HepG2 (cell line): ENCODE results near the gene DPP3. TPM values are rescaled to one million over a fixed set of nuclear protein-coding genes. Genes with fewer than 3 reads are reported as not detected.
"Not testable (repeated sequence)": the region's sequence is repeated elsewhere in the genome, so short reads cannot be mapped to it uniquely, and the experiment has no call there.

Source experiments
- ATAC-seq: fragments of 200-7000 bp; cut with Tn5 transposase; 3 replicates; pipeline ENCODE4 v1.9.1; 2020; ENCODE audit warnings: mild to moderate bottlenecking, moderate library complexity
- BruUV-seq: library from RNA; stranded (reverse); fragments of 400-500 nt; replicated peaks from 2 replicates; lab custom pipeline; 2021; lab: Mats Ljungman, UMichigan
- CTCF ChIA-PET: fragments of 300-600 bp; formaldehyde crosslinking; extraction: SDS; loops from one replicate; lab custom pipeline; 2021; ENCODE audit warnings: low total read pairs, inconsistent platforms, low intra/inter-chr PET ratio; lab: Yijun Ruan, JAX
- POLR2A ChIA-PET: fragments of 350-600 bp; sonication (Branson Sonifier 250); formaldehyde crosslinking; loops from one replicate; lab custom pipeline; 2020; ENCODE audit warnings: antibody characterized with exemption, inconsistent platforms; lab: Yijun Ruan, JAX
- DNase-seq: peaks from one replicate; pipeline ENCODE4 v3.0.0-alpha.2; 2015; ENCODE audit warnings: low spot score
- FAIRE-seq: peaks from 3 replicates; lab custom pipeline; 2011; peaks lifted over from hg19 to GRCh38; lab: Jason Lieb, UNC
- H2AFZ ChIP-seq: one replicate; pipeline ENCODE4 v1.6.1; 2011; ENCODE audit warnings: low read length, inconsistent platforms
- H3K27ac ChIP-seq: fragments of 300-600 bp; 3 replicates; pipeline ENCODE4 v1.8.0; 2011; ENCODE audit warnings: mixed run types, mild to moderate bottlenecking, mixed read lengths, low read length, inconsistent platforms; ENCODE audit not compliant: insufficient read depth; ENCODE audit errors: extremely low read length
- H3K27me3 ChIP-seq, 2 experiments: fragments of 200-600 bp in 1 of 2; 2 replicates in 1 of 2; 3 replicates in 1 of 2; pipeline versions ENCODE4 v1.6.0 to v1.8.0; 2011; ENCODE audit warnings: low read length in 2 of 2, mild to moderate bottlenecking in 2 of 2, moderate library complexity in 2 of 2, inconsistent platforms in 1 of 2; ENCODE audit not compliant: insufficient read depth in 2 of 2, control insufficient read depth in 1 of 2
- H3K36me3 ChIP-seq, 2 experiments: fragments of 200-600 bp in 1 of 2; replicated peaks in 1 of 2; 2 replicates in 1 of 2; 3 replicates in 1 of 2; pipeline versions ENCODE4 v1.5.1 to v1.8.0; 2011; ENCODE audit warnings: low read length in 2 of 2, inconsistent platforms in 1 of 2; ENCODE audit not compliant: insufficient read depth in 2 of 2, control insufficient read depth in 1 of 2
- H3K4me1 ChIP-seq: 2 replicates; pipeline ENCODE4 v1.5.1; 2012; ENCODE audit warnings: low read length, inconsistent platforms; ENCODE audit not compliant: insufficient read depth
- H3K4me2 ChIP-seq: 2 replicates; pipeline ENCODE4 v1.6.0; 2011; ENCODE audit warnings: low read depth, low read length, inconsistent platforms
- H3K4me3 ChIP-seq, 3 experiments: fragments of 200-600 bp in 1 of 3; sonication (generic), shearing (Covaris generic) in 1 of 3; replicated peaks in 1 of 3; 2 replicates each; pipeline ENCODE4 v1.5.1; 2011 to 2016; ENCODE audit warnings: low read length in 3 of 3, inconsistent platforms in 2 of 3, low read depth in 2 of 3, mild to moderate bottlenecking in 2 of 3, control low read depth in 1 of 3, mixed read lengths in 1 of 3; ENCODE audit not compliant: insufficient read depth in 1 of 3
- H3K79me2 ChIP-seq: one replicate; pipeline ENCODE4 v1.6.1; 2011; ENCODE audit warnings: low read length, inconsistent platforms; ENCODE audit not compliant: insufficient read depth
- H3K9ac ChIP-seq: 2 replicates; pipeline ENCODE4 v1.6.0; 2011; ENCODE audit warnings: mild to moderate bottlenecking, low read depth, low read length, inconsistent platforms; ENCODE audit not compliant: insufficient read depth
- H3K9me3 ChIP-seq: 2 replicates; pipeline ENCODE4 v1.5.1; 2012; ENCODE audit warnings: mild to moderate bottlenecking, low read length
- H4K20me1 ChIP-seq: 2 replicates; pipeline ENCODE4 v1.6.0; 2011; ENCODE audit warnings: inconsistent platforms, mild to moderate bottlenecking, low read length, moderate library complexity; ENCODE audit not compliant: insufficient read depth
- CREM ChIP-seq, 2 experiments: sonication (generic) in 1 of 2; formaldehyde crosslinking in 1 of 2; IDR thresholded peaks; 2 replicates each; pipeline versions ENCODE4 v1.4.0 to v1.6.1; 2016 to 2020; ENCODE audit warnings: antibody characterized with exemption in 1 of 2, mild to moderate bottlenecking in 1 of 2, missing genetic modification reagents in 1 of 2
- DPF2 ChIP-seq: sonication (generic); formaldehyde crosslinking; IDR thresholded peaks from 2 replicates; pipeline ENCODE4 v1.4.0; 2020; ENCODE audit warnings: mild to moderate bottlenecking, low read depth, missing genetic modification reagents, borderline replicate concordance
- KDM2A ChIP-seq: sonication (generic); formaldehyde crosslinking; IDR thresholded peaks from 2 replicates; pipeline ENCODE4 v1.4.0; 2020; ENCODE audit warnings: low read depth, missing genetic modification reagents, borderline replicate concordance
- MLLT10 ChIP-seq: sonication (generic); formaldehyde crosslinking; IDR thresholded peaks from 2 replicates; pipeline ENCODE4 v1.4.0; 2020; ENCODE audit warnings: missing genetic modification reagents
- TBL1XR1 ChIP-seq: fragments of 150-350 bp; IDR thresholded peaks from 2 replicates; pipeline ENCODE4 v1.6.1; 2014; ENCODE audit warnings: borderline replicate concordance, low read length; ENCODE audit not compliant: partially characterized antibody
- WGBS: methylation state at CpG from one replicate; pipeline ENCODE4 v1.1.6; 2017; ENCODE audit warnings: low lambda C conversion rate; 5-methylcytosine and 5-hydroxymethylcytosine counted together
- in situ Hi-C: cut with HindIII; loops from 2 replicates; pipeline ENCODE4 v1.10.0; 2017; ENCODE audit warnings: low pct_unique_long_range_greater_than_20kb; ENCODE audit not compliant: extremely low pct_ligation_motif_present
- intact Hi-C: fragments of 100-400 bp; cut with micrococcal nuclease; formaldehyde crosslinking; loops from one replicate; pipeline ENCODE4 v1.10.0; 2022; ENCODE audit not compliant: unreplicated experiment
- polyA plus RNA-seq, 8 experiments: library from polyadenylated mRNA; depleted of rRNA in 3 of 8; stranded (reverse) in 7 of 8; unstranded in 1 of 8; fragments of >200 nt; fragmentation: Illumina TruSeq in 4 of 8; extraction: Trizol in 4 of 8; gene quantifications; 2 replicates each; pipeline versions ENCODE4 v1.2.1 to v1.2.3, GENCODE V29; 2011 to 2016; ENCODE audit warnings: low read depth in 4 of 8, missing spikeins in 1 of 8, mixed read lengths in 1 of 8; ENCODE audit not compliant: insufficient read depth in 1 of 8
- total RNA-seq, 5 experiments: library from RNA; depleted of rRNA; stranded (reverse); fragments of >200 nt; fragmentation: Illumina TruSeq; extraction: Trizol; gene quantifications; 2 replicates each; pipeline ENCODE4 v1.2.3, GENCODE V29; 2016; ENCODE audit warnings: low read depth in 1 of 5
- TF ChIP-seq, protein P1 (sequence below): sonication (generic); formaldehyde crosslinking; IDR thresholded peaks from 2 replicates; pipeline ENCODE4 v1.9.0; 2022; ENCODE audit warnings: low read depth, missing genetic modification reagents
- TF ChIP-seq, protein P2 (sequence below): sonication (generic); formaldehyde crosslinking; IDR thresholded peaks from 2 replicates; pipeline ENCODE4 v1.8.1; 2023; ENCODE audit warnings: missing genetic modification reagents, mild to moderate bottlenecking, borderline replicate concordance
- TF ChIP-seq, protein P3 (sequence below): sonication (generic); formaldehyde crosslinking; IDR thresholded peaks from 2 replicates; pipeline ENCODE4 v1.4.0; 2020; ENCODE audit warnings: mild to moderate bottlenecking, missing genetic modification reagents, borderline replicate concordance
- TF ChIP-seq, protein P4 (sequence below): sonication (generic); formaldehyde crosslinking; IDR thresholded peaks from 2 replicates; pipeline ENCODE4 v1.9.0; 2021; ENCODE audit warnings: missing genetic modification reagents, mild to moderate bottlenecking, borderline replicate concordance

DPP3 gene
- total and polyA plus RNA-seq, 2 of the 13 experiments (the other 11 are each of a cell fraction or from before 2014, with no cell fraction given): 38.4 to 59.8 TPM

DNA sequence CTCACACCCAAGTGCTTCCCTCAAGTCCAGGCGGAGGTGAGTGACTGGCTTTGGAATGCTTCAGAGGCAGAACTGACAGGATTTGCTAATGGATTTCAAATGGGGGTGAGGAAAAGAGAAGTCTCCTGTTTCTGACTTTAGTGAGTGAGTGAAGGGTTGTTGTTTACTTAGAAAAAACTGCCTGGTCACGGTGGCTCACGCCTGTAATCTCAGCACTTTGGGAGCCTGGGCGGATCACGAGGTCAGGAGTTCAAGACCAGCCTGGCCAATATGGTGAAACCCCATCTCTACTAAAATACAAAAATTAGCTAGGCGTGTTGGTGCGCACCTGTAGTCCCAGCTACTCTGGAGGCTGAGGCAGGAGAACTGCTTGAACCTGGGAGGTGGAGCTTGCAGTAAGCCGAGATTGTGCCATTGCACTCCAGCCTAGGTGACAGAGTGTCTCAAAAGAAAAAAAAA is 48.3 kb upstream of the DPP3 start:
- H3K4me2 ChIP-seq, intact Hi-C loops: not testable (repeated sequence)
- CTCF ChIA-PET: interaction anchor here (1.4 kb wide), 1 partner anchor 24 kb away, joined by 5 read pairs; no protein-coding TSS in a partner anchor

DNA sequence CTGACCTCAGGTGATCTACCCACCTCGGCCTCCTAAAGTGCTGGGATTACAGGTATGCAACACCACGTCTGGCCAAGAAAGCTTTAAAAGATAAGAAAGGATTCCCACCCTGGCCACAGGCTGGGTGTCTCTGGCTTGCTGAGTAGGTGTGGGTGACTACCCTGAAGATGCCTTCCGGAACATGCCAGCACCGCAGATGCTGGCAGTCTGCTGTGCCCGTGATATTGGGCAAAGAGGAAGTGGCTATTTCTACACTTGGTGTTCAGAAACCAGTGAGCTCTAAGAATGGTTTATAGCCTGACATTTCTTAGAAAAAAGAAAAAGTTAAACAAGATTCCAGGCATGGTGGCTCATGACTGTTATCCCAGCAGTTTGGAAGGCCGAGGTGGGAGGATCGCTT is 47.6 kb upstream of the DPP3 start:
- H3K79me2 ChIP-seq: peaks cover 3% of the 10 kb centered on the region
- no peaks in the 10 kb centered on the region for H3K27me3 ChIP-seq
- 97% methylated on average over 7 of the region's 7 CpGs for WGBS
- H3K36me3 ChIP-seq: peaks cover 7 to 21% of the 10 kb centered on the region in 2 experiments; a peak in 4 of 5 replicates
- ChIA-PET CTCF (interaction anchor here (0.6 to 1.4 kb wide), 2 partner anchors 10 to 24 kb away, joined by 3 to 5 read pairs; no protein-coding TSS in a partner anchor), POLR2A (no interaction called here)
- no peaks in the 10 kb centered on the region for H3K9me3 ChIP-seq
- ATAC-seq (no peak), DNase-seq (no peak), FAIRE-seq (no peak)
- H2AFZ ChIP-seq: no peak overlapping the region
- H3K4me2 ChIP-seq: no peak overlapping the region
- H4K20me1 ChIP-seq: no peaks in the 10 kb centered on the region
- in situ Hi-C loops: no loop called here
- H3K27ac ChIP-seq: no peak overlapping the region
- H3K4me3 ChIP-seq: no peak overlapping the region
- intact Hi-C loops: no loop called here
- H3K9ac ChIP-seq: no peak overlapping the region
- no TSS peak for BruUV-seq
- peaks cover 9% of the 10 kb centered on the region; the same call in 1 of the 2 replicates for H3K4me1 ChIP-seq
- TF ChIP-seq KDM2A (CRISPR knock-in tag) (no peak), DPF2 (CRISPR knock-in tag) (no peak), MLLT10 (CRISPR knock-in tag) (no peak), CREM (IDR thresholded peaks at IDR 0.05) (no peak), CREM (CRISPR knock-in tag; IDR thresholded peaks at IDR 0.05) (no peak), TBL1XR1 (no peak)
- TF ChIP-seq, protein P1, sequence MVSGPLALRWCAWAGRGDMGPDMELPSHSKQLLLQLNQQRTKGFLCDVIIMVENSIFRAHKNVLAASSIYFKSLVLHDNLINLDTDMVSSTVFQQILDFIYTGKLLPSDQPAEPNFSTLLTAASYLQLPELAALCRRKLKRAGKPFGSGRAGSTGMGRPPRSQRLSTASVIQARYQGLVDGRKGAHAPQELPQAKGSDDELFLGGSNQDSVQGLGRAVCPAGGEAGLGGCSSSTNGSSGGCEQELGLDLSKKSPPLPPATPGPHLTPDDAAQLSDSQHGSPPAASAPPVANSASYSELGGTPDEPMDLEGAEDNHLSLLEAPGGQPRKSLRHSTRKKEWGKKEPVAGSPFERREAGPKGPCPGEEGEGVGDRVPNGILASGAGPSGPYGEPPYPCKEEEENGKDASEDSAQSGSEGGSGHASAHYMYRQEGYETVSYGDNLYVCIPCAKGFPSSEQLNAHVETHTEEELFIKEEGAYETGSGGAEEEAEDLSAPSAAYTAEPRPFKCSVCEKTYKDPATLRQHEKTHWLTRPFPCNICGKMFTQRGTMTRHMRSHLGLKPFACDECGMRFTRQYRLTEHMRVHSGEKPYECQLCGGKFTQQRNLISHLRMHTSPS (CRISPR knock-in tag): no peak
- TF ChIP-seq, protein P2, sequence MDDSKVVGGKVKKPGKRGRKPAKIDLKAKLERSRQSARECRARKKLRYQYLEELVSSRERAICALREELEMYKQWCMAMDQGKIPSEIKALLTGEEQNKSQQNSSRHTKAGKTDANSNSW: no peak
- TF ChIP-seq, protein P3, sequence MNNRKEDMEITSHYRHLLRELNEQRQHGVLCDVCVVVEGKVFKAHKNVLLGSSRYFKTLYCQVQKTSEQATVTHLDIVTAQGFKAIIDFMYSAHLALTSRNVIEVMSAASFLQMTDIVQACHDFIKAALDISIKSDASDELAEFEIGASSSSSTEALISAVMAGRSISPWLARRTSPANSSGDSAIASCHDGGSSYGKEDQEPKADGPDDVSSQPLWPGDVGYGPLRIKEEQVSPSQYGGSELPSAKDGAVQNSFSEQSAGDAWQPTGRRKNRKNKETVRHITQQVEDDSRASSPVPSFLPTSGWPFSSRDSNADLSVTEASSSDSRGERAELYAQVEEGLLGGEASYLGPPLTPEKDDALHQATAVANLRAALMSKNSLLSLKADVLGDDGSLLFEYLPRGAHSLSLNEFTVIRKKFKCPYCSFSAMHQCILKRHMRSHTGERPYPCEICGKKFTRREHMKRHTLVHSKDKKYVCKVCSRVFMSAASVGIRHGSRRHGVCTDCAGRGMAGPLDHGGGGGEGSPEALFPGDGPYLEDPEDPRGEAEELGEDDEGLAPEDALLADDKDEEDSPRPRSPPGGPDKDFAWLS: no peak
- TF ChIP-seq, protein P4, sequence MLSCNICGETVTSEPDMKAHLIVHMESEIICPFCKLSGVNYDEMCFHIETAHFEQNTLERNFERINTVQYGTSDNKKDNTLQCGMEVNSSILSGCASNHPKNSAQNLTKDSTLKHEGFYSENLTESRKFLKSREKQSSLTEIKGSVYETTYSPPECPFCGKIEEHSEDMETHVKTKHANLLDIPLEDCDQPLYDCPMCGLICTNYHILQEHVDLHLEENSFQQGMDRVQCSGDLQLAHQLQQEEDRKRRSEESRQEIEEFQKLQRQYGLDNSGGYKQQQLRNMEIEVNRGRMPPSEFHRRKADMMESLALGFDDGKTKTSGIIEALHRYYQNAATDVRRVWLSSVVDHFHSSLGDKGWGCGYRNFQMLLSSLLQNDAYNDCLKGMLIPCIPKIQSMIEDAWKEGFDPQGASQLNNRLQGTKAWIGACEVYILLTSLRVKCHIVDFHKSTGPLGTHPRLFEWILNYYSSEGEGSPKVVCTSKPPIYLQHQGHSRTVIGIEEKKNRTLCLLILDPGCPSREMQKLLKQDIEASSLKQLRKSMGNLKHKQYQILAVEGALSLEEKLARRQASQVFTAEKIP (CRISPR knock-in tag): no peak

More for the DNA sequence above, 48.3 kb upstream of the DPP3 start:
- 89% methylated on average over 8 of the region's 8 CpGs for WGBS
- POLR2A ChIA-PET, H3K9me3 ChIP-seq, H3K27me3 ChIP-seq, H4K20me1 ChIP-seq, H3K27ac ChIP-seq, H3K4me3 ChIP-seq, BruUV-seq, in situ Hi-C loops, DNase-seq, H3K79me2 ChIP-seq, ATAC-seq, H2AFZ ChIP-seq, H3K4me1 ChIP-seq, H3K9ac ChIP-seq, FAIRE-seq: not testable (repeated sequence)
- H3K36me3 ChIP-seq: peaks cover 7 to 19% of the 10 kb centered on the region in 2 experiments; a peak in 4 of 5 replicates
